SK-N-SH (cell line): ENCODE data around the gene POLR3GL. TPM values are rescaled to one million over a fixed set of nuclear protein-coding genes. Genes with fewer than 3 reads are reported as not detected.

Experiments used
- CTCF ChIA-PET: fragments of 300-600, 350-600 bp; formaldehyde crosslinking; extraction: SDS; loops from one replicate; lab custom pipeline; 2021; lab: Yijun Ruan, JAX
- POLR2A ChIA-PET: fragments of 350-600 bp; sonication (Branson Sonifier 250); formaldehyde crosslinking; extraction: SDS; loops from one replicate; lab custom pipeline; 2020; ENCODE audit warnings: antibody characterized with exemption, inconsistent platforms; lab: Yijun Ruan, JAX
- DNase-seq: peaks from one replicate; pipeline ENCODE4 v3.0.0; 2012
- H2AFZ ChIP-seq: fragments of 200-600 bp; sonication (generic); 2 replicates; pipeline ENCODE4 v1.8.1; 2016; ENCODE audit warnings: antibody characterized with exemption, mild to moderate bottlenecking, low read depth
- H3F3A ChIP-seq: fragments of 200-600 bp; sonication (generic); replicated peaks from 2 replicates; pipeline ENCODE3; 2016; ENCODE audit warnings: antibody characterized with exemption, mild to moderate bottlenecking; ENCODE audit not compliant: insufficient read depth
- H3K27ac ChIP-seq, 2 experiments: fragments of 200-500 bp in 1 of 2; fragments of 200-600 bp in 1 of 2; sonication (Bioruptor generic) in 1 of 2; sonication (generic), shearing (Covaris generic) in 1 of 2; 2 replicates each; pipeline versions ENCODE4 v1.5.1 to v1.6.1; 2014 to 2016; ENCODE audit warnings: low read depth in 2 of 2, inconsistent platforms in 1 of 2, low read length in 1 of 2, mild to moderate bottlenecking in 1 of 2, mixed read lengths in 1 of 2
- H3K27me3 ChIP-seq: fragments of 200-600 bp; sonication (generic), shearing (Covaris generic); 2 replicates; pipeline ENCODE4 v1.6.1; 2016; ENCODE audit warnings: mixed run types; ENCODE audit not compliant: insufficient read depth
- H3K36me3 ChIP-seq, 2 experiments: fragments of 200-500 bp in 1 of 2; fragments of 200-600 bp in 1 of 2; sonication (Bioruptor generic) in 1 of 2; sonication (generic) in 1 of 2; replicated peaks in 1 of 2; 2 replicates each; pipeline versions ENCODE3 to v1.5.1; 2014 to 2016; ENCODE audit warnings: low read length in 1 of 2, mild to moderate bottlenecking in 1 of 2; ENCODE audit not compliant: insufficient read depth in 2 of 2, control insufficient read depth in 1 of 2
- H3K4me1 ChIP-seq, 2 experiments: fragments of 200-500 bp in 1 of 2; fragments of 200-600 bp in 1 of 2; sonication (Bioruptor generic) in 1 of 2; sonication (generic), shearing (Covaris generic) in 1 of 2; 2 replicates each; pipeline versions ENCODE4 v1.5.1 to v1.6.1; 2014 to 2016; ENCODE audit warnings: low read depth in 1 of 2, low read length in 1 of 2, mixed run types in 1 of 2; ENCODE audit not compliant: insufficient read depth in 2 of 2, control insufficient read depth in 1 of 2
- H3K4me2 ChIP-seq: fragments of 200-600 bp; sonication (generic), shearing (Covaris generic); 2 replicates; pipeline ENCODE4 v1.6.1; 2017; ENCODE audit warnings: mixed run types
- H3K4me3 ChIP-seq, 2 experiments: fragments of 200-500 bp in 1 of 2; fragments of 200-600 bp in 1 of 2; sonication (Bioruptor generic) in 1 of 2; sonication (generic), shearing (Covaris generic) in 1 of 2; 2 replicates each; pipeline versions ENCODE4 v1.5.1 to v1.8.1; 2014 to 2016; ENCODE audit warnings: low read depth in 2 of 2, inconsistent platforms in 1 of 2, low read length in 1 of 2, mild to moderate bottlenecking in 1 of 2, mixed read lengths in 1 of 2, moderate library complexity in 1 of 2
- H3K79me2 ChIP-seq: fragments of 200-600 bp; sonication (generic); 2 replicates; pipeline ENCODE4 v1.8.1; 2017; ENCODE audit warnings: mild to moderate bottlenecking; ENCODE audit not compliant: insufficient read depth
- H3K9ac ChIP-seq: fragments of 200-600 bp; sonication (generic); 2 replicates; pipeline ENCODE4 v1.6.1; 2017; ENCODE audit warnings: mixed run types
- H3K9me2 ChIP-seq: fragments of 200-600 bp; sonication (generic); 2 replicates; pipeline ENCODE4 v1.6.1; 2017; ENCODE audit warnings: mixed run types
- H3K9me3 ChIP-seq: fragments of 200-600 bp; sonication (generic); 2 replicates; pipeline ENCODE4 v1.6.1; 2017; ENCODE audit warnings: mixed run types, mild to moderate bottlenecking, moderate library complexity
- H4K20me1 ChIP-seq: fragments of 200-600 bp; sonication (generic); 2 replicates; pipeline ENCODE4 v1.6.1; 2017; ENCODE audit warnings: mild to moderate bottlenecking, mixed run types; ENCODE audit not compliant: insufficient read depth
- CHD2 ChIP-seq: fragments of 150-350 bp; IDR thresholded peaks from 2 replicates; pipeline ENCODE4 v1.6.1; 2018; ENCODE audit warnings: low read length; ENCODE audit not compliant: partially characterized antibody
- CTCF ChIP-seq: fragments of 200-600 bp; sonication (generic); IDR thresholded peaks from 2 replicates; pipeline ENCODE4 v1.6.1; 2017; ENCODE audit warnings: antibody characterized with exemption, mild to moderate bottlenecking, moderate library complexity
- ELF1 ChIP-seq: IDR thresholded peaks from 2 replicates; pipeline ENCODE4 v1.4.0; 2012
- EP300 ChIP-seq, 2 experiments: IDR thresholded peaks; 2 replicates each; pipeline versions ENCODE4 v1.4.0 to v1.6.1; 2012; ENCODE audit warnings: borderline replicate concordance in 1 of 2, low read depth in 1 of 2, low read length in 1 of 2
- FOSL2 ChIP-seq: IDR thresholded peaks from 2 replicates; pipeline ENCODE4 v1.4.0; 2012; ENCODE audit warnings: low read depth, mild to moderate bottlenecking, moderate library complexity, borderline replicate concordance
- FOXJ3 ChIP-seq: sonication (generic); formaldehyde crosslinking; IDR thresholded peaks from 2 replicates; pipeline ENCODE4 v1.5.1; 2020; ENCODE audit warnings: mild to moderate bottlenecking, missing genetic modification reagents
- FOXM1 ChIP-seq: IDR thresholded peaks from 2 replicates; pipeline ENCODE4 v1.4.0; 2012; ENCODE audit warnings: low read depth, mild to moderate bottlenecking
- GABPA ChIP-seq: IDR thresholded peaks from 2 replicates; pipeline ENCODE4 v1.4.0; 2012; ENCODE audit warnings: low read depth, mild to moderate bottlenecking
- GATA2 ChIP-seq: sonication (generic); formaldehyde crosslinking; IDR thresholded peaks from 2 replicates; pipeline ENCODE4 v1.5.0; 2020; ENCODE audit warnings: mild to moderate bottlenecking, missing genetic modification reagents
- JUND ChIP-seq: IDR thresholded peaks from 2 replicates; pipeline ENCODE4 v1.4.0; 2012
- MAX ChIP-seq: IDR thresholded peaks from 2 replicates; pipeline ENCODE4 v1.4.0; 2012; ENCODE audit warnings: low read depth
- MEF2A ChIP-seq: IDR thresholded peaks from 2 replicates; pipeline ENCODE4 v1.4.0; 2012; ENCODE audit warnings: low read depth, borderline replicate concordance
- MXI1 ChIP-seq: IDR thresholded peaks from 2 replicates; pipeline ENCODE4 v1.6.1; 2012; ENCODE audit warnings: mild to moderate bottlenecking, low read depth, low read length, improper control_type of control experiment
- NFIC ChIP-seq: IDR thresholded peaks from 2 replicates; pipeline ENCODE4 v1.4.0; 2012; ENCODE audit warnings: borderline replicate concordance
- RAD21 ChIP-seq: IDR thresholded peaks from 2 replicates; pipeline ENCODE4 v1.6.1; 2012; ENCODE audit warnings: mild to moderate bottlenecking, low read length
- RCOR1 ChIP-seq: fragments of 150-350 bp; IDR thresholded peaks from 2 replicates; pipeline ENCODE4 v1.6.1; 2017; ENCODE audit warnings: antibody characterized with exemption, low read length
- RFX5 ChIP-seq: IDR thresholded peaks from 2 replicates; pipeline ENCODE4 v1.6.1; 2012; ENCODE audit warnings: mild to moderate bottlenecking, improper control_type of control experiment, low read length
- RXRA ChIP-seq: IDR thresholded peaks from 2 replicates; pipeline ENCODE4 v1.4.0; 2012; ENCODE audit warnings: low read depth, mild to moderate bottlenecking, borderline replicate concordance
- SIN3A ChIP-seq: IDR thresholded peaks from 2 replicates; pipeline ENCODE4 v1.6.1; 2012; ENCODE audit warnings: low read depth, mild to moderate bottlenecking, low read length, moderate library complexity, borderline replicate concordance
- SMC3 ChIP-seq: IDR thresholded peaks from 2 replicates; pipeline ENCODE4 v1.6.1; 2012; ENCODE audit warnings: low read depth, low read length, improper control_type of control experiment
- TAF1 ChIP-seq: IDR thresholded peaks from 2 replicates; pipeline ENCODE4 v1.6.1; 2012; ENCODE audit warnings: low read depth, mild to moderate bottlenecking, low read length, moderate library complexity, borderline replicate concordance
- TCF12 ChIP-seq: IDR thresholded peaks from 2 replicates; pipeline ENCODE4 v1.4.0; 2012
- TEAD4 ChIP-seq: IDR thresholded peaks from 2 replicates; pipeline ENCODE4 v1.4.0; 2012; ENCODE audit warnings: mild to moderate bottlenecking, borderline replicate concordance; ENCODE audit not compliant: insufficient read depth
- USF2 ChIP-seq: fragments of 150-350 bp; IDR thresholded peaks from 2 replicates; pipeline ENCODE4 v1.6.1; 2017; ENCODE audit warnings: antibody characterized with exemption, low read length, low read depth, borderline replicate concordance
- YY1 ChIP-seq: IDR thresholded peaks from 2 replicates; pipeline ENCODE4 v1.4.0; 2012; ENCODE audit warnings: low read depth, mild to moderate bottlenecking
- WGBS: methylation state at CpG from one replicate; pipeline ENCODE4 v1.1.6; 2017; ENCODE audit warnings: low lambda C conversion rate; 5-methylcytosine and 5-hydroxymethylcytosine counted together
- polyA plus RNA-seq, 3 experiments: library from polyadenylated mRNA; depleted of rRNA; stranded (reverse); fragments of >200 nt; gene quantifications; 2 replicates each; pipeline ENCODE4 v1.2.3, GENCODE V29; 2012
- TF ChIP-seq, protein P1 (sequence below): IDR thresholded peaks from 2 replicates; pipeline ENCODE4 v1.4.0; 2012; ENCODE audit warnings: low read depth, borderline replicate concordance
- TF ChIP-seq, protein P2 (sequence below): fragments of 150-350 bp; IDR thresholded peaks from 2 replicates; pipeline ENCODE4 v1.6.1; 2016; ENCODE audit warnings: mild to moderate bottlenecking, low read depth, low read length

POLR3GL gene
- polyA plus RNA-seq, 1 of the 3 experiments (the other 2 are of a cell fraction), result 15.8 TPM

DNA sequence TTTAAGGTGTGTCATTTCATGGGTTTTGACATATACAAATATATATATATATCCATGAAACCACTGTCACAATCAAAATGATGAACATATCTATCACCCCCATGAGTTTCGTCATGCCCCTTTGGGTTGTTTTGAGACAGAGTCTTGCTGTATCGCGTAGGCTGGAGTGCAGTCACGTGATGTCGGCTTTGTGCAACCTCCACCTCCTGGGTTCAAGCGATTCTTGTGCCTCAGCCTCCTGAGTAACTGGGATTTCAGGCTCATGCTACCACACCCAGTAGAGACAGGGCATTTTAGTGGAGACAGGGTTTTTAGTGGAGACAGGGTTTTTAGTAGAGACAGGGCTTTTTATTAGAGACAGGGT is 49.1 kb downstream of the POLR3GL start (continued):
- TF ChIP-seq RCOR1 (no peak), RXRA (no peak)

GRCh38 chr1:146016891-146017290 is 52.4 kb downstream of the POLR3GL start:
- 6% methylated on average over 1 of the region's 1 CpG for WGBS
- POLR2A ChIA-PET, result no interaction called here
- CTCF ChIA-PET, result interaction anchor here (1.0 to 6.5 kb wide), 8 partner anchors 10 to 171 kb away, joined by 3 to 41 read pairs (median 11); partner anchors contain the start of gene NUDT17
- H3K36me3 ChIP-seq, result no peaks in the 10 kb centered on the region
- H3F3A ChIP-seq, result peaks cover 27% of the 10 kb centered on the region
- 0 out of 2 replicates have a peak overlapping the region, but pooled peaks have one; percentile 1 for H3K4me2 ChIP-seq
- peak overlapping the region; percentile 29; the same call in 1 of the 2 replicates for H2AFZ ChIP-seq
- H3K27ac ChIP-seq, result peak overlapping the region; percentile 24 to 61; a peak in 3 of 4 replicates
- no peaks in the 10 kb centered on the region for H3K79me2 ChIP-seq
- H3K9me3 ChIP-seq, result no peaks in the 10 kb centered on the region
- no peaks in the 10 kb centered on the region for H4K20me1 ChIP-seq
- H3K4me1 ChIP-seq, result peaks cover 2 to 9% of the 10 kb centered on the region in 2 experiments; a peak in 3 of 4 replicates
- H3K9ac ChIP-seq, result no peak overlapping the region
- no peak for DNase-seq
- H3K4me3 ChIP-seq, result no peak overlapping the region
- H3K9me2 ChIP-seq, result no peaks in the 10 kb centered on the region
- H3K27me3 ChIP-seq, result no peaks in the 10 kb centered on the region
- TF ChIP-seq RAD21 (no peak), SMC3 (no peak), GABPA (no peak), GATA2 (CRISPR knock-in tag) (no peak), NFIC (no peak), TEAD4 (no peak), TAF1 (no peak), CHD2 (no peak), FOXJ3 (CRISPR knock-in tag) (no peak), JUND (0 out of 2 replicates have a peak, but pooled peaks have one; percentile 27), FOXM1 (no peak), FOSL2 (peak; percentile 58; the same call in 1 of the 2 replicates), MAX (no peak; the same call in 1 of the 2 replicates), ELF1 (no peak), CTCF (no peak), RFX5 (no peak), SIN3A (no peak), MXI1 (no peak), EP300 (IDR thresholded peaks at IDR 0.05; ENCODE audit: borderline replicate concordance in 1 of 2, low read depth in 1 of 2, low read length in 1 of 2) (peak in 1 of 2 experiments; percentile 70; a peak in 1 of 4 replicates), MEF2A (no peak), RXRA (no peak), TCF12 (peak; percentile 91), YY1 (no peak), USF2 (no peak)
- TF ChIP-seq, protein P1, sequence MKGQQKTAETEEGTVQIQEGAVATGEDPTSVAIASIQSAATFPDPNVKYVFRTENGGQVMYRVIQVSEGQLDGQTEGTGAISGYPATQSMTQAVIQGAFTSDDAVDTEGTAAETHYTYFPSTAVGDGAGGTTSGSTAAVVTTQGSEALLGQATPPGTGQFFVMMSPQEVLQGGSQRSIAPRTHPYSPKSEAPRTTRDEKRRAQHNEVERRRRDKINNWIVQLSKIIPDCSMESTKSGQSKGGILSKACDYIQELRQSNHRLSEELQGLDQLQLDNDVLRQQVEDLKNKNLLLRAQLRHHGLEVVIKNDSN, result no peak
- TF ChIP-seq, protein P2, sequence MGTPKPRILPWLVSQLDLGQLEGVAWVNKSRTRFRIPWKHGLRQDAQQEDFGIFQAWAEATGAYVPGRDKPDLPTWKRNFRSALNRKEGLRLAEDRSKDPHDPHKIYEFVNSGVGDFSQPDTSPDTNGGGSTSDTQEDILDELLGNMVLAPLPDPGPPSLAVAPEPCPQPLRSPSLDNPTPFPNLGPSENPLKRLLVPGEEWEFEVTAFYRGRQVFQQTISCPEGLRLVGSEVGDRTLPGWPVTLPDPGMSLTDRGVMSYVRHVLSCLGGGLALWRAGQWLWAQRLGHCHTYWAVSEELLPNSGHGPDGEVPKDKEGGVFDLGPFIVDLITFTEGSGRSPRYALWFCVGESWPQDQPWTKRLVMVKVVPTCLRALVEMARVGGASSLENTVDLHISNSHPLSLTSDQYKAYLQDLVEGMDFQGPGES, result no peak
